ENCODE results near the gene WRNIP1. TPM values are rescaled to one million over a fixed set of nuclear protein-coding genes. Genes with fewer than 3 reads are reported as not detected.

The WRNIP1 gene
- total and polyA plus RNA-seq, 4 donors = 23.2 to 40.3 (median 38.3) TPM

DNA sequence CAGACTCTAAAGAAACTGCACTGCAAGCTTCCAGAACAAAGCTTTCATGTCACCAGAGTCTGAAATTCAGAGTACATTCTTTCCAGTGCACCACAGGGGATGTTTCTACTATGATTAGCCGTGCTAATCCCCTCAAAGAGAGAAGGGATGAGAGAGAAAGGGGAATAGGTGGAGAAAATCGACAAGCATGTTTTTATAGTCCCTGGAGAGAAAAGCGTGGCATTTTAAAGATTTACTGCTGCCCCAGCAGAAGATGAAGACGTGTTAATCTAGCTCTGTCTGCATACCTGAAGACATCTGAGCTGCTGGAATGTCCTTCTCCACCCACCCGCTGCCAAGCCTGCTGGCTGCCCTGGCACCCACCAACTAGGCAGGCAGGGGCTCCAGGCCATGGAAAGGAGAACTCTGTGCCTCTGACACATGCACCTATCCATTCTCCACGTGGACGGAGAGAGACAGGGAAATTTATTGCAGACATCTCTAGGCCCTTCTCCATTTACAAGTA lies 18.6 kb upstream of the WRNIP1 start:
- ATAC-seq (ENCODE audit: low FRiP score) (no peak), DNase-seq (no peak)
- Histone ChIP-seq H3K27me3 (ENCODE audit: control insufficient read depth in 1 of 2, insufficient read depth in 2 of 2, low read length in 1 of 2) (no peaks in the 10 kb centered on the region), H3K4me3 (ENCODE audit: low read length in 2 of 2) (no peak overlapping the region), H3K27ac (ENCODE audit: low read depth in 1 of 2, low read length in 2 of 2) (no peak overlapping the region), H3K36me3 (ENCODE audit: control insufficient read depth in 1 of 2, insufficient read depth in 2 of 2, low read length in 1 of 2) (no peaks in the 10 kb centered on the region), H3K9me3 (ENCODE audit: control insufficient read depth, low read length) (no peaks in the 10 kb centered on the region), H3K4me1 (ENCODE audit: control insufficient read depth in 1 of 2, insufficient read depth in 2 of 2, low read length in 2 of 2) (peaks cover 0 to 2% of the 10 kb centered on the region in 2 donors)
- intact Hi-C loops (cut with DNase I) = no loop called here
- 37 to 62% methylated on average over 7 of the region's 7 CpGs for WGBS, 2 donors

DNA sequence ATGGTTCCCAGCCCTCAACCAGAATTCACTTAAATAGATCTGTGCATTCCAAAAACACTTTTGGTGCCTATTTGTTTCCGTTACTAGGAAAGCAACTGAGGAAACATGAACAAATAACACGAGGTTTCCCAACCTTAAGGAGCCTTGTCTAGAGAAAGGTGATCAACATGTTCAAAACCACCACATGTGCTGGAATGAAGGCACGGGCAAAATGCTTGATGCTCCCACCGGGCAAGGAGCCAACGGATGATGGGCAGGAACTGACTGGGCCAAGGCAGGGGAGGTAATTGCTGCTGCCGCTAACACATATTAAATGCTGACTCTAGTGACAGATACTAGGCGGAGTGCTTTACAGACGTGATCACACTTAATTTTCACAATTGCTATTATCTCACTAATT lies 17.0 kb upstream of the WRNIP1 start:
- 56 to 68% methylated on average over 8 of the region's 8 CpGs for WGBS, 2 donors
- Histone ChIP-seq H3K9me3 (ENCODE audit: control insufficient read depth, low read length) (no peaks in the 10 kb centered on the region), H3K4me3 (ENCODE audit: low read length in 2 of 2) (no peak overlapping the region), H3K4me1 (ENCODE audit: control insufficient read depth in 1 of 2, insufficient read depth in 2 of 2, low read length in 2 of 2) (peaks cover 0 to 2% of the 10 kb centered on the region in 2 donors), H3K36me3 (ENCODE audit: control insufficient read depth in 1 of 2, insufficient read depth in 2 of 2, low read length in 1 of 2) (no peaks in the 10 kb centered on the region), H3K27me3 (ENCODE audit: control insufficient read depth in 1 of 2, insufficient read depth in 2 of 2, low read length in 1 of 2) (no peaks in the 10 kb centered on the region), H3K27ac (ENCODE audit: low read depth in 1 of 2, low read length in 2 of 2) (no peak overlapping the region)
- no peak for DNase-seq
- intact Hi-C loops (cut with DNase I) = no loop called here
- ATAC-seq (ENCODE audit: low FRiP score) = no peak

DNA sequence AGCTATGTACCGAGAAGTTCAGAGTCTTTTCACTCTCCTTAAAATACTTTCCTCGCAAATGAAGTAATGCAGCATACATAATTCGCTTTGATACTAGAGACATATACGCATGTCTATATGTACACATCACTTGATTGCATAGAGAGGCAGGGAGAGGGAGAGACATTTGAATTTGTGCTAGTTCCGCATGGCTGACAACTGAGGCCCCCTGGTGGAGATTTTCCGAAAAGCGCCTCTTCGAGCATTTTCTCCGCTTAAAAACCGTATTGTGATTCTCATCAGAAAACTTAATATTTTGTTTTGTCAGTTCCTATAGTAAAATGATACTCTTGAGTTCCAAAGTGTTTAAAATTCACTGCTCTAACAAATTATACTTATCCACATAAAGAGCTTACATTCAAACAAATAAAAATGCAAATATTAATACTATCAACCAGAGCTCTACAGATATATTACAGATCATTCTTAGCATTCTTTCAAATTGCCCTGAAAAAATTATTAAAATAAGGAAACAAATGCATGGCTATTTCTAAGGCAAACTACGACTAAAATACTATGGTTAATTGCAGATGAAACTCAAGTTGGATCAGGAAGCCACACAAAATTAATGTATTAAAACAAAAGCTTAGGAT lies 15.1 kb upstream of the WRNIP1 start:
- H3K4me1 ChIP-seq (ENCODE audit: control insufficient read depth in 1 of 2, insufficient read depth in 2 of 2, low read length in 2 of 2) = peaks cover 0 to 2% of the 10 kb centered on the region in 2 donors
- peak overlapping the region; percentile 21 to 33 for H3K4me3 ChIP-seq (ENCODE audit: low read length in 2 of 2)
- WGBS, 2 donors = 2% methylated on average over 11 of the region's 11 CpGs
- no peaks in the 10 kb centered on the region for H3K36me3 ChIP-seq (ENCODE audit: control insufficient read depth in 1 of 2, insufficient read depth in 2 of 2, low read length in 1 of 2)
- H3K27ac ChIP-seq (ENCODE audit: low read depth in 1 of 2, low read length in 2 of 2) = no peak overlapping the region
- DNase-seq (peak; percentile 59 to 84), ATAC-seq (ENCODE audit: low FRiP score) (no peak)
- H3K9me3 ChIP-seq (ENCODE audit: control insufficient read depth, low read length) = no peaks in the 10 kb centered on the region
- intact Hi-C loops (cut with DNase I) = loop anchor here (2.0 to 5.0 kb wide), 2 partner anchors 1153 kb away; no protein-coding TSS in a partner anchor
- no peaks in the 10 kb centered on the region for H3K27me3 ChIP-seq (ENCODE audit: control insufficient read depth in 1 of 2, insufficient read depth in 2 of 2, low read length in 1 of 2)

DNA sequence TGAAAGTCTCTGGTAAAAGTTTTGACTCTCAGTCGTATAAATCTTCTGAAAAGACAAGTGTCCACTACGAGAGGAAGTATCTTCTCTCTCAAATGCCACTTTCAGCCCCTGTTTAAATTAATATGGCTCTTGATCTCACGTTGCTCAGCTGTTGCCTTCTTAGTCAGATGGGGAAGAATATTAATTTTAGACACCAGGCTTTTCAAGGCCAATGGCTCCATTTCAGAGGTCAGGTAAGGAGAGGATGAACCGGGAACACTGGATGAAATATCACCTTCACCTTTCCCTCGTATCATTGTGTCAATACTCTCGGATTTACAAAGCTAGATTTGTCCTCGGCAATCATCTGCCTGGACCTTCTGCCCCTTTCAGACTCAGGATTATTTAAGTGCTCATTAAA lies 14.4 kb upstream of the WRNIP1 start, which contains the start of gene MYLK4:
Gene MYLK4, minus strand, starts transcription at position 91 of the 400 bp plus-strand sequence. CDS start 1,628 bp downstream, outside the sequence.
- intact Hi-C loops (cut with DNase I) = loop anchor here (2.0 to 5.0 kb wide), 2 partner anchors 1154 kb away; no protein-coding TSS in a partner anchor
- WGBS, 2 donors = 87 to 89% methylated on average over 7 of the region's 7 CpGs
- H3K36me3 ChIP-seq (ENCODE audit: control insufficient read depth in 1 of 2, insufficient read depth in 2 of 2, low read length in 1 of 2) = no peaks in the 10 kb centered on the region
- H3K9me3 ChIP-seq (ENCODE audit: control insufficient read depth, low read length) = no peaks in the 10 kb centered on the region
- H3K4me3 ChIP-seq (ENCODE audit: low read length in 2 of 2) = peak within 1 kb of the TSS; percentile 21 to 33
- peaks cover 0 to 2% of the 10 kb centered on the region in 2 donors for H3K4me1 ChIP-seq (ENCODE audit: control insufficient read depth in 1 of 2, insufficient read depth in 2 of 2, low read length in 2 of 2)
- no peak for ATAC-seq (ENCODE audit: low FRiP score)
- no peak for DNase-seq
- no peak within 1 kb of the TSS for H3K27ac ChIP-seq (ENCODE audit: low read depth in 1 of 2, low read length in 2 of 2)
- H3K27me3 ChIP-seq (ENCODE audit: control insufficient read depth in 1 of 2, insufficient read depth in 2 of 2, low read length in 1 of 2) = no peaks in the 10 kb centered on the region

DNA sequence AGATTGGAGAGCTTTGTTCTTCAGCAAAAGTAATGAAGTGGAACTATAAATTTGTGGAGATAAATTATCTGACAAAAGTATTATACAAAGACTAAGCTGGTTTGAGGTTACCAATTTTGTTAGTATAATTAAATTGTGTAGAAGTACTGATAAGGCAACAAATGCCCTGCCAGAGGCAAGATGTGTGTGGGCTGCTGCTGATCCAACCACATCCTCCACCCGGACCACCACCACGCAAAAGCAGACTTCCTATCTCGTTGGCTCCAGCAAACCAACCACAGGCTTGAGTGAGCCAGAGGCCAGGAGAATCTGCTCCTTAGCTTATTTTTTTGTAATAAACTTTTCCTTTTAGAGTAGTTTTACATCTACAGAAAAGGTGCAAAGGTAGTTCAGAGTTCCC lies 13.3 kb upstream of the WRNIP1 start:
- Histone ChIP-seq H3K9me3 (ENCODE audit: control insufficient read depth, low read length) (no peaks in the 10 kb centered on the region), H3K27me3 (ENCODE audit: control insufficient read depth in 1 of 2, insufficient read depth in 2 of 2, low read length in 1 of 2) (no peaks in the 10 kb centered on the region), H3K36me3 (ENCODE audit: control insufficient read depth in 1 of 2, insufficient read depth in 2 of 2, low read length in 1 of 2) (no peaks in the 10 kb centered on the region), H3K27ac (ENCODE audit: low read depth in 1 of 2, low read length in 2 of 2) (no peak overlapping the region), H3K4me3 (ENCODE audit: low read length in 2 of 2) (no peak overlapping the region), H3K4me1 (ENCODE audit: control insufficient read depth in 1 of 2, insufficient read depth in 2 of 2, low read length in 2 of 2) (peaks cover 0 to 2% of the 10 kb centered on the region in 2 donors)
- DNase-seq (no peak), ATAC-seq (ENCODE audit: low FRiP score) (no peak)
- WGBS, 2 donors = 91 to 94% methylated on average over 3 of the region's 3 CpGs
- intact Hi-C loops (cut with DNase I) = loop anchor here (2.0 to 5.0 kb wide), 2 partner anchors 1155 kb away; no protein-coding TSS in a partner anchor

DNA sequence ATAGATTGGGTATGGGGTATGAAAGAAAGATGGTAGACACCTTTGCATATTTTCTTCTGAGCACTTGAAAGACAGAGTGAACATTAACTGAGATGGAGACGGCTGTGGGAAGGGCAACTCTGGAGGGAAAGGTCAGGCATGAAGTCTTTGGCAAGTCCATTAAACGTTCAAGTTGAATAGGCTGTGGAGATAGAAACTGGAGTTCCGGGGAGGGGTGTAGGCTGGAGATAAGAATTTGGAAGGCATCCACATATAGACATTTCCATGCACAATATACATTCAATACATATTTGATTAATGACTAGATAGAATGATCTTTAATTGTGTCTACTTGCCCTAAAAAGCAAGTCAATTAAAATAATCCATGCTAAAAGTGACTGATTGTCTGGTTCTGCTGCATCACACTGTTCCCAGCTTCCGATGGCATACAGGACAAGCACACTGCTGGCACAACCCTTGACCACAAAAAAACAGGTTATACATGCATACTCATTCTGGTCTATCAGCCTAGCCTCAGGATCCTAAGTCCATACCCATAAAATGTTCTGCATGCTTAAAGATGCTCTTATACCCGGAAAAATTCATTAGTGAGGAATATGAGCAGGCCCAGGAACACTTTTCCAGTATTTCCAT lies 12.6 kb upstream of the WRNIP1 start:
- DNase-seq (no peak), ATAC-seq (ENCODE audit: low FRiP score) (no peak)
- Histone ChIP-seq H3K36me3 (ENCODE audit: control insufficient read depth in 1 of 2, insufficient read depth in 2 of 2, low read length in 1 of 2) (no peaks in the 10 kb centered on the region), H3K27me3 (ENCODE audit: control insufficient read depth in 1 of 2, insufficient read depth in 2 of 2, low read length in 1 of 2) (no peaks in the 10 kb centered on the region), H3K4me3 (ENCODE audit: low read length in 2 of 2) (no peak overlapping the region), H3K27ac (ENCODE audit: low read depth in 1 of 2, low read length in 2 of 2) (no peak overlapping the region), H3K4me1 (ENCODE audit: control insufficient read depth in 1 of 2, insufficient read depth in 2 of 2, low read length in 2 of 2) (peaks cover 0 to 2% of the 10 kb centered on the region in 2 donors), H3K9me3 (ENCODE audit: control insufficient read depth, low read length) (no peaks in the 10 kb centered on the region)
- WGBS, 2 donors = 89 to 90% methylated on average over 5 of the region's 5 CpGs
- intact Hi-C loops (cut with DNase I) = loop anchor here in 1 of 2 donors (5.0 kb wide), 1 partner anchor 1155 kb away; no protein-coding TSS in a partner anchor

DNA sequence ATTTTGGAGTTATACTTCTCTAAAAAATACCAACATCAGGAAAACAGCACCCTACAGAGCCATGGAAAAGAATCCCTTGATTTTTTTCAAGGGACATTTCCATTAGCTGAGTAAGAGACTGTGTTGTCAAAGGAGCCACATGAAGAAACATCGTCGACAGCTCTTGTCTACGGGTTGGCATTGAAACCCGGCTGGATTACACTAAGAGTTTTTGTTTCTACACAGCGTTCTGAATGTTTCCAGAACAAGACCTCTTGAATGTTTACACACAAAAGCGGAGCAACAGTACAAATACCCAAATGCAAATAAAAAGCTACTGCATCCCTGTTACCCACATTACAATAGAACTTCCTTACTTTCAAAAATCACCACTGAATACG lies 12.1 kb upstream of the WRNIP1 start:
- DNase-seq (no peak), ATAC-seq (ENCODE audit: low FRiP score) (no peak)
- intact Hi-C loops (cut with DNase I) = loop anchor here in 1 of 2 donors (5.0 kb wide), 1 partner anchor 1156 kb away; no protein-coding TSS in a partner anchor
- Histone ChIP-seq H3K27me3 (ENCODE audit: control insufficient read depth in 1 of 2, insufficient read depth in 2 of 2, low read length in 1 of 2) (no peaks in the 10 kb centered on the region), H3K4me1 (ENCODE audit: control insufficient read depth in 1 of 2, insufficient read depth in 2 of 2, low read length in 2 of 2) (peaks cover 0 to 2% of the 10 kb centered on the region in 2 donors), H3K9me3 (ENCODE audit: control insufficient read depth, low read length) (no peaks in the 10 kb centered on the region), H3K4me3 (ENCODE audit: low read length in 2 of 2) (no peak overlapping the region), H3K36me3 (ENCODE audit: control insufficient read depth in 1 of 2, insufficient read depth in 2 of 2, low read length in 1 of 2) (no peaks in the 10 kb centered on the region), H3K27ac (ENCODE audit: low read depth in 1 of 2, low read length in 2 of 2) (no peak overlapping the region)
- WGBS, 2 donors = 89 to 91% methylated on average over 7 of the region's 7 CpGs

DNA sequence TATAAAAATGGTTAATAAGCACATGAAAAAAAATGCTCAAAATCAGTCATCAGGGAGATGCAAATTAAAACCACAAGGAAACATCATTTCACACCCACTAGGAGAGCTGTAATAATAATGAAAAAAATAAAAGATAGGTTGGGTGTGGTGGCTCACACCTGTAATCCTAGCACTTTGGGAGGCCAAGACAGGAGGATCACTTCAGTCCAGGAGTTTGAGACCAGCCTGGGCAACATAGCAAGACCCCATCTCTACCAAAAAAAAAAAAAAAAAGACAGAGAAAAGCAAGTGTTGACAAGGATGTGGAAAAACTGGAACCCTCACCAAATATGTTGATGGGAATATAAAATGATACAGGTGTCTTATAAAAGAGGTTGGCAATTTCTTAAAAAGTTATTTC lies 11.4 kb upstream of the WRNIP1 start:
- ATAC-seq (ENCODE audit: low FRiP score) = no peak
- no peaks in the 10 kb centered on the region for H3K27me3 ChIP-seq (ENCODE audit: control insufficient read depth in 1 of 2, insufficient read depth in 2 of 2, low read length in 1 of 2)
- H3K27ac ChIP-seq (ENCODE audit: low read depth in 1 of 2, low read length in 2 of 2) = no peak overlapping the region
- H3K36me3 ChIP-seq (ENCODE audit: control insufficient read depth in 1 of 2, insufficient read depth in 2 of 2, low read length in 1 of 2) = no peaks in the 10 kb centered on the region
- intact Hi-C loops (cut with DNase I) = loop anchor here in 1 of 2 donors (5.0 kb wide), 1 partner anchor 1156 kb away; no protein-coding TSS in a partner anchor
- H3K4me3 ChIP-seq (ENCODE audit: low read length in 2 of 2) = no peak overlapping the region
- peaks cover 0 to 2% of the 10 kb centered on the region in 2 donors for H3K4me1 ChIP-seq (ENCODE audit: control insufficient read depth in 1 of 2, insufficient read depth in 2 of 2, low read length in 2 of 2)
- no peaks in the 10 kb centered on the region for H3K9me3 ChIP-seq (ENCODE audit: control insufficient read depth, low read length)
- no peak for DNase-seq
